ENCODE measurements around the gene EML4.

Gene EML4

DNA sequence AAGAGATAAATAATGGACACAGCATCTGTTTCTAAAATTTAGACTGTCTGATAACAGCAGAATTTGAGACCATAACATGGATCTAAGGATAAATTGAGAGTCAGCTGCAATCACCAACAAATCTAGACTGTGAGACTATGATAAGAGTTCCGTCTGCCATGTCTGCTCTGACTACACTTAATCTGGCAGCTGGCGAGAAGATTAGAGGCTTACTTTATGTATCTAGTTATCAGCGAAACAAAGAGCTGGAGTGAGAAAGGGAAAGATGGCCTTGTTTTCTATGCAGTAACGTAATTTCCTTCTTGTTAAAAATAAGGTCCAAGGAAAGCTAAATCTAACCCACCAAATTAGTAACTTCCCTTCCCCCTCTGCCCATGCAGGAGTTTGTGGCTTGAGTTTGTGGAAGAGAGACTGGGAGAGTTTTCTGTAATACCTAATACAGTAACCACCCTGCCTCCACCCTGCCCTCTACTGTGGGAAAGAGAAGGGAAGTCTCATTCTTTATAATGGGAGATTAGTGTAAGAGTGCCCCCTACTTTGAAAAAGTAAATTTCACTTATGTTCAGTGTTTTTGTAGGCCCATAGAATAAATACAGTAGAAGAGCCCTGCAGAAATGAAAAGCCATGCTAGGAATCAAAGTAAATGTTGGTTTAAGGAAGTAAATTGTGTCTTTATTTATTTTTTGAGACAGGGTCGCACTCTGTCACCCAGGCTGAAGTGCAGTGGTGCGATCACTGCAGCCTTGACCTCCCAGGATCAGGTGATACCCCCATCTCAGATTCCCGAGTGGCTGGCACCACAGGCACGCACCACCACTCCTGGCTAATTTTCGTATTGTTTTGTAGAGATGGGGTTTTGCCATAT is 27.5 kb downstream of the EML4 start:
- peak; percentile 13 to 35 for DNase-seq

DNA sequence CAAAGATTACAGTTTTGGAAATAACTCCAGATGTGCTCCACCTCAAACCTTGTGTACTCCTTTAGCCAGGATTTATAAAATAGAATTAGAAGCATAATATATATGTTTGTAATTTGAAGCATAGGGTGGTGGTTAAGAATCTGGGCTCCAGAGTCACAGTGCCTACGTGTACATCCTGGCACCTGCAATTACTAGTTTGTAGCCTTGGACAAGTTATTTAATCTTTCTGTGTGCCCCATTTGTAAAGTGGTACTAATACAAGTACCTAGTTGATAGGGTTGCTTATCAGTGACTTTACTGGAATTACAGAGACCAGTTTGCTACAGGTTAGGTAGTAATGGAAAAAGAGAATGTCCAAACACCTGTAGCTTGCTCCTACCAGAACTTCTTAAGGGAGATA is 28.6 kb downstream of the EML4 start:
- DNase-seq: no peak

DNA sequence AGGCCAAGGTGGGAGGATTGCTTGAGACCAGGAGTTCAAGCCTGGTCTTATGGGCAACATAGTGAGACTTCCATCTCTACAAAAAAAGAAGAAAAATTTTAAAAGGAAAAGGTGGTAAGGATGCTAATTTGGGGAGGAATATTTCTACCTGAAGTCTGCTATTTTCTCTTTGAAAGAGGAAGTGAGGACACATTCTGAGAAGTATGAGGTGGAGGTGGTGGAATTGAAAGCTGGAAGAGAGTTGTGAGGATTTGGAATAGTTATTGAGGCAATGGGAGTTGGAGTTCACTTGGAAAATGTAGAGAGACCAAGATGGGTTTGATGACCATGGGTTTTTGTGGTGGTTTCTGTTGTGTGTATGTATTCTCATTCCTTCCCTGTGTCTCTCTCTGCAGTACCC is 29.3 kb downstream of the EML4 start:
- DNase-seq: no peak

DNA sequence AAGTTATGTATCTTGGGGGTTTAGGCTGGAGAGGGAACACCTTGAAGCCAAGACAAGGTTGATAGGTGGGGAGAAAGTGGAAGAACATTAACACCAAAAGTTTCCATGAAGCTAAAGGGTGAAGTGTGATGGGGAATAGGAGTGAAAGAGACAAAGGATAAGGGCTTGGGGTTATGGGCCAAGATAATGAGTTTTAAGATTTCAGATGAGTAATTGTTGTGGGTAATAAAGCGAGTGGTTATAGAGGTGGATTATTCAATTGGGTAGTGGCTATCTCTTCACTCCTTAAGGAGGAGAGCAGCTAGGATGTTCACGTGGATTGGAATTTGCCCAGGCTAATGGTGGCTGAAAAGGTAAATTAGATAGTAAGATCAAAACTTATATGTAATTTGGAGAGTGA is 29.8 kb downstream of the EML4 start:
- DNase-seq: no peak

DNA sequence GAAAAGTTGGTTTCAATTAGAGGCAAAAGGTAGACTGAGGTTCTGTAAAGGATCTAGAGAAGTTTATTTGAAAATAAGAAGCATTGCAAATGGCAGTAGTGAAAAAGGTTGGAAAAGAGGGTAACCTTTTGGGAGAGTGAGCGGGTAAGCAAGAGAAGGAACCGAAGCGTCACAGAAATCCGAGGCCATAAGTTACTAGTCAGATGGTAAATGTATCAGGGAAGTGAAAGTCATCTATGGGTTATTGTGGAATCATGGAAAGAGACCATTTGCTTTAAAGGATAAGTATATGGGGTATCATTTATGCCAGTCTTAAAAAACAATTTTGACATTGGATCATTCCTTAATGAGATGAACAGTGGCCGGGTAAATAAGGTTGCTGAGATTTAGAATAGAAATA is 30.5 kb downstream of the EML4 start:
- no peak for DNase-seq

DNA sequence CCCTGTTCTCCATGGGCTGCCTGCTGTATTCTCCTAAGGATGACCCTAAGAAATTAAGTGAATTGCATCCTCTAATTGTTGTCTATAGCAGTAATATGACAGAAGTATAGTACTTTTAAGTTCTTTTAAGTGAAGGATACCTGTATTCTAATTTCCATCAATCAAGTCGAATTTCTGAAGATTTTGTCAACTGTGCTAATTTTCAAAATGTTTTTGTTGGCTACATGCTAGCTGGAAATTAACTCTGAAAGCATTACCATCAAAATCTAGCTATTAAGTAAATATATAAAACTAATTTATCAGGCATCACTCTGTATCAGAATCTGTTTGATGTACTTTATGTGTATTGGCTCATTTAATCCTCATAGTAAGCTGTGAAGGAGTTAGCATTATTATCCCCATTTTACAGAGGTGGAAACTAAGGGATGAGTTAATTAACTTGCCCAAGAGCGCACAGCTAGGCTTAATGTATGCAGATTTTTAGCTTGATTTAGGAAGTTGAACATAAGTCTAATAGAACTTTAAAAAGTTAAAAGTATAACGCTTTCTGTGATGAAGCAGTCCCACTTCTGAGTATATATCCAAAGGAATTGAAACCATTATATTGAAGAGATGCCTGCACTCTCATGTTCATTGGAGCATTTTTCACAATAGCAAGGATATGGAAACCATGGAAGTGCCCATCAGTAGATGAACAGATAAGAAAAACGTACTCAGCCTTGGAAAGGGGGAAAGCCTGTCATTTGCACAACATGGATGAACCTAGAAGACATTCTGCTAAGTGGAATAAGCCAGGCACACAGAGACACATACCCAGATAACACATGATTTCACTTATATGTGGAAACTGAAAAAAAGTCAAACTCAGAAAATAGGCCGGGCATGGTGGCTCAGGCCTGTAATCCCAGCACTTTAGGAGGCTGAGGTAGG is 32.0 kb downstream of the EML4 start:
- no peak for DNase-seq

DNA sequence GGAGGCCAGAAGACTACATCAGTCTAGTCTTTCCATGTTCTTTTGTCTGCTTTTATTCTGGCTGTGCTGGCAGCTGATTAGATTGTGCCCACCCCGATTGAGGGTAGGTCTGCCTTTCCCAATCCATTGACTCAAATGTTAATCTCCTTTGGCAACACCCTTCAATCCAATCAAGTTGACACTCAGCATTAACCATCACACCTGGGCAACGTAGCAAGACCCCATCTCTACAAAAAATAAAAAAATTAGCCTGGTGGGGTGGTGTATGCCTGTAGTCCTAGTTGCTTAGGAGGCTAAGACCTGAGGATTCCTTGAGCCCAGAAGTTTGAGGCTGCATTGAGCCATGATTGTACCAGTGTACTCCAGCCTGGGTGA is 33.5 kb downstream of the EML4 start:
- no peak for DNase-seq

DNA sequence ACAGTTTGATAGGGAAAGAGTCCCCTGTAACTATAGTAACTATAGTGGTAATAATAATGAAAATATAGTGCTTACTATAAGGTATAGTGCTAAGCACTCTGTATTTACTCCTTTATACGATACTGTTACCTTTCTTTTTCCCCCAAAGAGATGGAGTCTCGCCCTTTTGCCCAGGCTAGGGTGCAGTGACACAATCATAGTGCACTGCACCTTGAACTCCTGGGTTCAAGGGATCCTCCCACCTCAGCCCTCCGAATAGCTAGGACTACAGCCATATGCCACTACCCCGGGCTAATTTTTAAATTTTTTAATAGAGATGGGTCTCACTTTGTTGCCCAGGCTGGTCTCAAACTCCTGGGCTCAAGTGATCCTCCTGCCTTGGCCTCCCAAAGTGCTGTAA is 34.6 kb downstream of the EML4 start:
- DNase-seq: no peak

DNA sequence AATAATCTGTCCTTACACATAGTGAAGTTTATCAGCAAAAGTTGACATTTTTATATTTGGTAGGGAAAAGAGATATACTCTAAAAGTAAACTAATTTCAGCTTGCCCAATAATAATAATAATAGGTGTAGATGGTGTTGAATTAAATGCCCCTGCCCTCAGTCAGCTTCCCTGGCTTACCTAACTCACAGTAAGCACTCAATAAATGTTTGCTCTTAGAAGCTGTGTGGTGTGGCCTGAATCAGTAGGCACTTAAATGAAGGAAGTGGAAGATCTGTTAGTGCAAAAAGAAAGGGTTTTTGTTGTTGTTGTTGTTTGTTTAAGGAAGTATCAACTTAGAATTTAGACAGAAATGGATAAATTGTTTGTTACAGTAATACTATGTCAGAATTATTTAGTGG is 36.2 kb downstream of the EML4 start:
- no peak for DNase-seq

DNA sequence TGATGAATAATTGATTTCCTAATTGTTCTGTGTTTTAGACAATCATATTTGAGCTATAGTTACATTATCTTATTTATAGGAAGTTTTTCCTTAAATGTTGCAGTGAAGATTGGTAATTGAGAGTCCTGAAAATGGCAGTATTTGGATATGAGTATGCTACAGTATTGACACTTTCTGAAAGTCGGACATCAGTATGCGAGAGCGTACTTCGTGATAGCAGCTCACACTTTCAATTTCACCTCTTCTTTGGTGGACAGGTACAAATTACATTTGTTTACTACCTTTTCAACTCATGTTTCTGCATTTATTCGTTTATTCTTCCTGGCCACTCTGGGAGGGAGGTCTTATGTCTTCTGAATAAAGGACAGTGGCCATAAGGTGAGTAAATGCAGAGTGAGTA is 38.7 kb downstream of the EML4 start:
- no peak for DNase-seq

DNA sequence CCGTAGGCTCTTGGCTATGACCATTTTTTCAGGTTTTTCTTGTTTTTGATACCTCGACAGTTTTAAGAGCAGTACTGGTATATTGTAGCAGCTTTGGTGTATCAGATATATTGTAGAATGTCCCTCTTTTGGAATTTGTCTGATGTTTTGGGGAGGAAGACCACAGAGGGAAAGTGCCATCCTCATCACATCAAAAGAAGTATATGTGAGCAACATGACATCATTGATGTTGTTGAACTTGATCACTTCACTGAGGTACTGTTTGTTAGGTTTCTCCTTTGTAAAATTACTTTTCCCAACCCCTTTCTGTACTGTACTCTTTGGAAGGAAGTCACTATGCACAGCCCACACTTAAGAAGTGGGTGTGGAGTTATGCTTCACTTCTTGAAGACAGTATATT is 41.0 kb downstream of the EML4 start:
- DNase-seq: no peak

DNA sequence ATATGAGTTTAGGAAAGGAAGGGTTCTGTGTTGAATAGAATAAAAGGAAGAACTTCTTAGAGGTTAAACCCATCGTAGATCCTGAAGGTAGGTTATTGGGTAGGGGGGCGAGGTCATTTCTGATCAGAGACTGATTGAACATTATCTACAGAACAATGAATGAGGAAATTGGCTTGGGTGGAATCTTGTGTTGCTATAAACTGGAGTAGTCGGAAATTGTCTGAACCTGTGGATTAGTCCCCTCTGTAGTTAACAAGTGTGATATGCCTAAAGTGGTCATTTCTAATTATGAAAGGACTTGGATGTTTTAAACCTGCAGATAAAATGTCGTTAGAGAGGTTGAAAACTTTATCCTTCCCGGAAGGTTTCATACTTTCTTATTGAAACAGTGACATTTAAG is 42.1 kb downstream of the EML4 start:
- DNase-seq: no peak

DNA sequence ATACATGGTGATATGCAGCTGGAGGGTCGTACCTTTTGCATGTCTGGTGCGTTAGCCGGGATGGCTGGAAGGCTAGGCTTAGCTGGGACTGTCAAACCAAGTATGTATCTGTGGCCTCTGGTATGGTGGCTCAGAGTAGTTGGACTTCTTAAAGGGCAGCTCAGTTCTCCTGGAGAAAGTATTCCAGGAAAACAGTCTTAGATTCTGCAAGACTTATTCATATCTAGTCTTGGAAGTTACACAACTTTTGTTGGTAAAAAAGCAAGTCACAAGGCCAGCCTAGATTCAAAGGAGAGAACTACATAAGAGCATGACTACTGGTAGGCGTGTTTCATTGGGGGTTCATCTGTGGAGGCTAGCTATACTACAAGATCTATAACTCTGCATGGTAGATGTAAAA is 45.5 kb downstream of the EML4 start:
- no peak for DNase-seq

DNA sequence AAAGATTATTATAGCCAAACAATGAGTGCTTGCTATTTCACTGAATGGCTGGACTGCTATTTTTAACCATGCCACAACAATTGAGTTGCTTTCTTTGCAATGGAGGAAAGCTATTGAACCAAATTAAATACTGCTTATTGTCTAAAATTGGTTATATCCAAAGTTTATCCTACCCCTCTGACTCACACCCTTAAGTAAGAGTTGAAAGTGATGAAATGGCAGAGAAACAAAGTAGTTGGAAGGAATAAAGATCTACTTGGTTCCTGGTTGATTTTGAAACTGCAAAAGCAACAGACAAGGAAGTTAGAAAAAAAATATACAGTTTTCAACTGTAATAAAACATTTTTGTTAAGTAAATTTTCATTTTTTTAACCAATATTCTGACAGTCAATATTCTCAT is 47.5 kb downstream of the EML4 start:
- no peak for DNase-seq

DNA sequence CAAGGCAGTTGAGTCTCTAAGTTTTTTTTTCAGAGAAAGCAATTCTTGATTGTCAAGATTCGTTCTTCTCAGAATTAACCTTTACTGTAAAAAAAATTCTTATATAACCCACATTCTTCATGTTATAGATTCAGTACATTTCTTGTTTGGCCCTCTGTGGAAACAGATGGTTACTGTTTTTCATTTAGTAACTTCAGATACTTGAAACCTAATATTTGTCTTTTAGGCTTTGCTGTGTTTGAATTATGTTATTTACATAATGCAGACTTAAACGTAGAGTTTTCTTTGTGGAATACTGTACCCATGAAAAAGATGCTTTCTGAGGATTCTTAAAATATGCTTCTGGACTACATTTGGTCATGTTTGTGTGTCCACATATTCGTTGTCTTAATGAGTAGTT is 48.2 kb downstream of the EML4 start:
- no peak for DNase-seq

DNA sequence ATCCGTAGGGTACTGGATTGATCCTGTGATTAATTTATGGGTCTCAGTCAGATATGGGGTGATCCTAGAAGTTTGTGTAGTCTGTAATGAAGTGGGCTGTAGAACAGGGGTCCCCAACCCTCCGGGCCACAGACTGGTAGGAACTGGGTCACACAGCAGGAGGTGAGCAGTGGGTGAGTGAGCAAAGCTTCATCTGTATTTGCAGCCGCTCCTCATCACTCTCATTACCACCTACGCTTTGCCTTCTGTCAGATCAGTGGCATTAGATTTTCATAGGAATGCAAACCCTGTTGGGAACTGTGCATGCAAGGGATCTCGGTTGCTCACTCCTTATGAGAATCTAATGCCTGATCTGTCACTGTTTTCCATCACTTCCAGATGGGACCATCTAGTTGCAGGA is 48.8 kb downstream of the EML4 start:
- no peak for DNase-seq

DNA sequence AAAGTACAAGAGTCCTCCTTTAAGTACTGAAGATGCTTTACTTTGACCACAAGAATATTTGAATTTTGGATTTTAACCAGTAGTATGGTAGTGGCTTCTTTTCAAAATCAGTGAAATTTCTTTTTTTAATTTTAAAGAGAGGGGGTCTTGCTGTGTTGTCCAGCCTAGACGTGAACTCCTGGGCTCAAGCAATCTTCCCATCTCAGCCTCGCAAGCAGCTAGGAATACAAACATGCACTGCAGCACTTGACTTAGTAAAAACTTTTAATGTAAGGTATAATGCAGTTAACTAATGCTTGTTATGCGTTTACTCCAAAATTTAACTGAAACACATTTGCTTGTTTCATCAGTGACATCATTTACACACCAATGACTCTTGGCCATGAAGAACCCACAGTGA is 49.6 kb downstream of the EML4 start:
- no peak for DNase-seq

DNA sequence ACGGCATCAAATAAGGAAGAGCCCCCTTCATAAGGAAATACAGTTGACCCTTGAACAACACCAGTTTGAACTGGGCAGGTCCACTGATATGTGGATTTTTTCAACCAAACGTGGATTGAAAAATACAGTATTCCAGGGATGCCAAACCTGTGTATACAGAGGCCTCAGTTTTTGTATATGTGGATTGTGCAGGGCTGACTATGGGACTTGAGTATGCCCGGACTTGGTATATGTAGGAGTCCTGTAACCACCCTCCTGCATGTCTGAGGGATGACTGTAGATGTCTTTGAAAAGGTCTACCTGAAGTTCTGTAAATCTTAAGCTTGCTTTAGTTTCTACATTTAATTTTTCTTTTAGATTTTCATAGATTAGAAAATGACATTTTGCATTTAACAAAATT is 50.0 kb downstream of the EML4 start:
- DNase-seq: no peak

DNA sequence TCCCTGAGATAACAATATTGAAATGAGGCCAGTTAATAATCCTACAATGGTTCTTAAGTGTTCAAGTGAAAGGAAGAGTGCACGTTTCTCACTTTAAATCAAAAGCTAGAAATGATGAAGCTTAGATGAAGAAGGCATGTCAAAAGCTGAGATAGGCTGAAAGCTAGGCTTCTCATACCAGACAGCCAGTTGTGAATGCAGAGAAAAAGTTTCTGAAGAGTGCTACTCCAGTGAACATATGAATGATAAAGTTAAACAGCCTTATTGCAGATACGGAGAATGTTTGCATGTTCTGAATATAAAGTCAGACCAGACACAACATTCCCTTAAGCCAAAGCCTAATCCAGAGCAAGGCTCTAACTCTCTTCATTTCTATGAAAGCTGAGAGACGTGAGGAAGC is 51.4 kb downstream of the EML4 start:
- DNase-seq: no peak

DNA sequence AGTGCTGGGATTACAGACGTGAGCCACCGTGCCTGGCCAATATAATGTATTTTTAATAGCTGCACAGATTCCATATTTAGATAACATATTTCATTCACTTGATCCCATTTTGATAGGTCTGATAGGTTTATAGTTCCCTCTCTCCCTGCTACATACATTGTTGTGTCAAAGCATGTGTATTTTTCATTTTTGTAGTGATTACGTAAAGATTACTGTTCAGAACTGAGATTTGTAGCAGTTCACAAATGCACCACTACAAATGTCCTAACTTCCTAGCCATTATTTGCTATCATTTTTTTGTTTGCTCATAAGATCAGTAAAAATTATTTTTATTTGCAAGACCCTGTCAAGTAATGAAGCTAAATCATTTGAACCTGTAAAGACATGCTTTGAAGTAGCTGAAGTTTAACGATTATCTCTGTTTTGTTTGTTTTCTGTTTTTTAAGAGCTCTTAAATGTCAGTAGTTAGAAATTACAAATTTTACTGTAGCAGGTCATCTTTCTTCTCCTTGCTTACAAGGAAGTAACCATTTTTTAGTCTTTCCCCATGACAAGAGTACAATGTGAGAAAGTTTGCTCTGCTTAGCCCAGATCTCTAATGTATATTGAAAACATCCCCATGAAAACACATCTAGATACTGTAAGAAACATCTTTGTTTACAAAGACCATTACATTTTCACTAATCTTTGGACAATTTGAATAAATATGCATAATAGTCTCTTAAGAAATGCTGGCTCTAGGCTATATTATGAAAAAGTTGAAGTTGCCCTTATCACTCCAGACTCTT is 54.1 kb downstream of the EML4 start:
- no peak for DNase-seq

DNA sequence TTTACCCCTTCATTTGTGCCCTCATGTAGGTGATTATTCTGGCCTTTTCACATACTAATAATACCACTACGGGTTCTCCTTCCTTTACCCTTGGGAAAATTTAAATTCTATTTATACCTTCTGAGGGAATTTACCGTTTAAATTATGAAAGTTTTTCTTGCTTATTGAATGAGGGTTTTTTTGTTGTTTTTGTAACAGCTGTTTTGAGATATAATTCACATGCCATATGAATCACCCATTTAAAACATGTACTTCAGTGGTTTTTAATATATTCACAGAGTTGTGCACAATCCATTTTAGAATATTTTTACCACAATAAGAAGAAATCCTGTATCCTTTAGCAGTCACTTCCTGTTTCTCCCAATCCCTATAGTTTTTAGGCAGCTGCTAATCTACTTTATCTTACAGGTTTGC is 54.7 kb downstream of the EML4 start:
- DNase-seq: no peak

DNA sequence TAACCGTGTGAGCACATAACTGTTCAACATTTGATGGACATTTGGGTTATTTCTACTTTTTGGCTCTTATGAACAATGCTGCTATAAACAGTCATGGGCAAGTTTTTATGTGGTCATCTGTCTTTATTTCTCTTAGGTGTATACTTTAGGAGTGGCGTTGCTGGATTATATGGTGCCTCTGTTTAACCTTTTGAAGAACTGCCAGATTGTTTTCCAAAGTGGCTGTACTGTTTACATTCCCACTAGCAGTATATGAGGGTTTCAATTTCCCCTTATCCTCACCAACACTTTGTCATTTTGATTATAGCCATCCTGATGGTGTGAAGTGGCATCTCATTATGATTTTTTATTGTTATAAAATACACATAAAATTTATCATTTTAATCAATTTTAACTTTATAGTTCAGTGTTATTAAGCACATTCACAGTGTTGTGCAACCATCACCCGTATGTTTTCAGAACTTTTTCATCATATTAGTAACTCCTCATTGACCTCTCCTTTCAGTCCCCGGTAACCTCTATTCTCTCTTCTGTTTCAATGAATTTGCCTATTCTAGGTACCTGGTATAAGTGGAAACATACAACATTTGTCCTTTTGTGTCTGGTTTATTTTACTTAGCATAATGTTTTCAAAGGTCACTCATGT is 55.4 kb downstream of the EML4 start:
- DNase-seq: no peak

DNA sequence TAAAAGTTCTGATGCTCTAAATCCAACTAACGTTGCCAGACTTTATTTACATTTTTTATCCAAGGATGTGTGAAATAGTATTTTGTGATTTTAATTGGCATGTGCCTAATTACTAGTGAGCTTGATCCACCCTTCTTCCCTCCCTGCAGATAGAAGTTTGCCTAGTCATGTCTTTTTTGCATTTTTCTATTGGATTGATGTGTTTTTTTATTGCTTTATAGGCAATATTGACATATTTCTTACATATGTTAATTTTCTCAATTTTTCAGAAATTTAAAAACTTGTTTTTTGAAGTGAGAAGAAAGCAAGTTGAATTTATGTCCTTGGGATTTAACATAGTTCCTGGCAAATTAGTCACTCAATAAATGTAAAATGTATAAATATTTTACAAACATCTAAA is 56.4 kb downstream of the EML4 start:
- DNase-seq: no peak

All from stimulated activated CD4-positive, alpha-beta T cell treated with anti-CD3 and anti-CD28 coated beads, Interleukin-2, amount 100 ng/mL, for 24 hours (primary cell).